GM18909 (cell line): ENCODE results near the gene GIGYF1.
"Not testable (repeated sequence)": the region's sequence is repeated elsewhere in the genome, so short reads cannot be mapped to it uniquely, and the experiment has no call there.

Experiments used
- ATAC-seq: cut with Tn5 transposase; IDR thresholded peaks from one replicate; pipeline ENCODE4 v1.9.1; 2021; ENCODE audit warnings: mild to moderate bottlenecking; ENCODE audit not compliant: unreplicated experiment, poor library complexity

The GIGYF1 gene

GRCh38 chr7:100674411-100675104, 19.5 kb downstream of the GIGYF1 start:
- ATAC-seq = no peak

GRCh38 chr7:100673942-100674410, 20.1 kb downstream of the GIGYF1 start:
- ATAC-seq = peak; percentile 9

- ATAC-seq = peak; percentile 63
Measured at GRCh38 chr7:100673302-100673941, 20.6 kb downstream of the GIGYF1 start, which contains the start of gene GNB2. Gene GNB2, plus strand, starts transcription at chr7:100673740. Its CDS starts 2,526 bp downstream, at chr7:100676266.

GRCh38 chr7:100671353-100672327, 22.4 kb downstream of the GIGYF1 start:
- no peak for ATAC-seq

GRCh38 chr7:100670074-100670473, 24.0 kb downstream of the GIGYF1 start:
- ATAC-seq = no peak

- not testable (repeated sequence) for ATAC-seq
Measured at GRCh38 chr7:100669106-100669505, 24.9 kb downstream of the GIGYF1 start.

- ATAC-seq = no peak
Measured at GRCh38 chr7:100668069-100668449, 26.0 kb downstream of the GIGYF1 start.

- no peak for ATAC-seq
Measured at GRCh38 chr7:100667331-100668068, 26.6 kb downstream of the GIGYF1 start.

GRCh38 chr7:100665168-100665726, 28.8 kb downstream of the GIGYF1 start:
- no peak for ATAC-seq

- ATAC-seq = not testable (repeated sequence)
Measured at GRCh38 chr7:100662194-100662776, 31.8 kb downstream of the GIGYF1 start.

- no peak for ATAC-seq
Measured at GRCh38 chr7:100655908-100656674, 38.0 kb downstream of the GIGYF1 start, which contains the start of gene ACTL6B. Gene ACTL6B, minus strand, starts transcription at chr7:100656448. Its CDS starts 94 bp downstream, at chr7:100656354.

- no peak for ATAC-seq
Measured at GRCh38 chr7:100654908-100655831, 38.9 kb downstream of the GIGYF1 start.

GRCh38 chr7:100649826-100650565, 44.1 kb downstream of the GIGYF1 start:
- ATAC-seq = no peak

GRCh38 chr7:100642534-100642907, 51.5 kb downstream of the GIGYF1 start:
- ATAC-seq = no peak

- no peak for ATAC-seq
Measured at GRCh38 chr7:100641860-100642533, 52.1 kb downstream of the GIGYF1 start.

- ATAC-seq = no peak
Measured at GRCh38 chr7:100641463-100641859, 52.6 kb downstream of the GIGYF1 start, which contains the start of gene TFR2. Gene TFR2, minus strand, starts transcription at chr7:100641552. Its CDS starts 43 bp downstream, at chr7:100641509.
